Panc1 (cell line): ENCODE measurements around the gene TMOD2. TPM values are rescaled to one million over a fixed set of nuclear protein-coding genes. Genes with fewer than 3 reads are reported as not detected.

Experiments
- ATAC-seq: fragments of 200-7000 bp; cut with Tn5 transposase; 2 replicates; pipeline ENCODE4 v1.9.1; 2020; ENCODE audit warnings: mild to moderate bottlenecking, moderate library complexity
- BruUV-seq: library from RNA; stranded (reverse); fragments of 400-500 nt; replicated peaks from 2 replicates; lab custom pipeline; 2021; lab: Mats Ljungman, UMichigan
- CTCF ChIA-PET: fragments of 300-600 bp; sonication (Branson Sonifier 250); formaldehyde crosslinking; loops from one replicate; lab custom pipeline; 2022; ENCODE audit warnings: antibody characterized with exemption; lab: Charles Lee
- POLR2A ChIA-PET: fragments of 300-600 bp; sonication (Branson Sonifier 250); formaldehyde crosslinking; loops from one replicate; lab custom pipeline; 2022; ENCODE audit warnings: antibody characterized with exemption; lab: Charles Lee
- DNase-seq: peaks from one replicate; pipeline ENCODE4 v3.0.0-alpha.2; 2010; ENCODE audit warnings: low read depth, low spot score
- H3K27ac ChIP-seq: 2 replicates; pipeline ENCODE4 v1.5.1; 2011; ENCODE audit warnings: mild to moderate bottlenecking, low read length, inconsistent platforms
- H3K27me3 ChIP-seq: fragments of 200-500 bp; sonication (Bioruptor generic); 2 replicates; pipeline ENCODE4 v1.6.0; 2014; ENCODE audit warnings: low read length, inconsistent platforms; ENCODE audit not compliant: control insufficient read depth, insufficient read depth
- H3K36me3 ChIP-seq: fragments of 200-500 bp; sonication (Bioruptor generic); 2 replicates; pipeline ENCODE4 v1.5.1; 2014; ENCODE audit warnings: inconsistent platforms, mild to moderate bottlenecking, low read length, moderate library complexity; ENCODE audit not compliant: control insufficient read depth, insufficient read depth
- H3K4me1 ChIP-seq: 2 replicates; pipeline ENCODE4 v1.5.1; 2011; ENCODE audit warnings: inconsistent platforms, mild to moderate bottlenecking, low read length, moderate library complexity; ENCODE audit not compliant: control insufficient read depth, insufficient read depth
- H3K4me3 ChIP-seq, 2 experiments: 2 replicates each; pipeline ENCODE4 v1.5.1; 2011 to 2012; ENCODE audit warnings: low read depth in 2 of 2, low read length in 2 of 2, mild to moderate bottlenecking in 2 of 2, inconsistent platforms in 1 of 2, moderate library complexity in 1 of 2
- H3K9me3 ChIP-seq: fragments of 200-500 bp; sonication (Bioruptor generic); 2 replicates; pipeline ENCODE4 v1.5.1; 2014; ENCODE audit warnings: low read depth, mild to moderate bottlenecking, inconsistent platforms, low read length, moderate library complexity; ENCODE audit not compliant: control insufficient read depth, insufficient read depth
- POLR2AphosphoS5 ChIP-seq: IDR thresholded peaks from 2 replicates; pipeline ENCODE4 v1.6.1; 2012; ENCODE audit warnings: mild to moderate bottlenecking, low read depth, low read length, moderate library complexity
- SIN3A ChIP-seq: IDR thresholded peaks from 2 replicates; pipeline ENCODE4 v1.6.1; 2012; ENCODE audit warnings: low read depth, mild to moderate bottlenecking, low read length, moderate library complexity, borderline replicate concordance; ENCODE audit not compliant: insufficient read depth
- TCF7L2 ChIP-seq: IDR thresholded peaks from 2 replicates; pipeline ENCODE4 v1.6.1; 2011; ENCODE audit warnings: mild to moderate bottlenecking, low read depth, low read length, inconsistent platforms
- in situ Hi-C: cut with HindIII; loops from 2 replicates; pipeline ENCODE4 v1.10.0; 2016; ENCODE audit warnings: low sequenced_read_pairs, low pct_unique_long_range_greater_than_20kb
- intact Hi-C: fragments of 100-400 bp; cut with micrococcal nuclease; formaldehyde crosslinking; loops from one replicate; pipeline ENCODE4 v1.10.0; 2022; ENCODE audit not compliant: unreplicated experiment
- total RNA-seq: library from RNA; stranded (reverse); gene quantifications from one replicate; pipeline ENCODE4 v1.2.1, GENCODE V29; 2021; ENCODE audit not compliant: unreplicated experiment
- TF ChIP-seq, protein P1 (sequence below), 2 experiments: IDR thresholded peaks; 2 replicates each; pipeline ENCODE4 v1.6.1; 2011 to 2012; ENCODE audit warnings: low read depth in 2 of 2, control low read depth in 1 of 2, low read length in 1 of 2, mild to moderate bottlenecking in 1 of 2, moderate library complexity in 1 of 2; ENCODE audit not compliant: insufficient read depth in 1 of 2
- TF ChIP-seq, protein P2 (sequence below): fragments of 450-650 bp; IDR thresholded peaks from 2 replicates; pipeline ENCODE4 v1.5.1; 2017; ENCODE audit warnings: mild to moderate bottlenecking

Gene TMOD2
- total RNA-seq, 1 experiment from 2014 or later: 1.7 TPM

DNA sequence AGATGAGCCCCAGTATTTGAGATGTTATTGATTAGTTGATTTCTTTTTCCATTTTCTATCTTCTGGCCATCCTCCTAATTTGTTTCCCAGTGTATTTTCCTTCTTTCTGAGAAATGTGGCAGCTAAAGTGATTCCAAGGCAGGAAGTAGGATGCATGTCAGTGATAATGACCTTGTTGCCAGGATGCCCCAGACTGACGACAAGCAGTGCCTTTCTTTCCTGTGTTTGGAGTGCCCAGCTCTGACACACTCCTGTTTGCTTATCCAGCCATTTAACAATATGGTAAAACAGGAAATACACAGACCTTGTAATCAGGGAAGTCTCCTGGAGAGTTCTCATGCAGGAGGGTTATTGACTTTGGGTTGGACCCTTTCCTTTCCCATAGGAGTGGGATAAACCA lies 20.4 kb downstream of the TMOD2 start:
- intact Hi-C loops (no loop called here), in situ Hi-C loops (no loop called here)
- no peak for ATAC-seq
- POLR2A ChIA-PET: no interaction called here
- Histone ChIP-seq H3K4me3 (no peak overlapping the region), H3K27ac (no peak overlapping the region), H3K9me3 (no peaks in the 10 kb centered on the region), H3K36me3 (no peaks in the 10 kb centered on the region), H3K27me3 (no peaks in the 10 kb centered on the region), H3K4me1 (no peaks in the 10 kb centered on the region)
- TF ChIP-seq, protein P1, sequence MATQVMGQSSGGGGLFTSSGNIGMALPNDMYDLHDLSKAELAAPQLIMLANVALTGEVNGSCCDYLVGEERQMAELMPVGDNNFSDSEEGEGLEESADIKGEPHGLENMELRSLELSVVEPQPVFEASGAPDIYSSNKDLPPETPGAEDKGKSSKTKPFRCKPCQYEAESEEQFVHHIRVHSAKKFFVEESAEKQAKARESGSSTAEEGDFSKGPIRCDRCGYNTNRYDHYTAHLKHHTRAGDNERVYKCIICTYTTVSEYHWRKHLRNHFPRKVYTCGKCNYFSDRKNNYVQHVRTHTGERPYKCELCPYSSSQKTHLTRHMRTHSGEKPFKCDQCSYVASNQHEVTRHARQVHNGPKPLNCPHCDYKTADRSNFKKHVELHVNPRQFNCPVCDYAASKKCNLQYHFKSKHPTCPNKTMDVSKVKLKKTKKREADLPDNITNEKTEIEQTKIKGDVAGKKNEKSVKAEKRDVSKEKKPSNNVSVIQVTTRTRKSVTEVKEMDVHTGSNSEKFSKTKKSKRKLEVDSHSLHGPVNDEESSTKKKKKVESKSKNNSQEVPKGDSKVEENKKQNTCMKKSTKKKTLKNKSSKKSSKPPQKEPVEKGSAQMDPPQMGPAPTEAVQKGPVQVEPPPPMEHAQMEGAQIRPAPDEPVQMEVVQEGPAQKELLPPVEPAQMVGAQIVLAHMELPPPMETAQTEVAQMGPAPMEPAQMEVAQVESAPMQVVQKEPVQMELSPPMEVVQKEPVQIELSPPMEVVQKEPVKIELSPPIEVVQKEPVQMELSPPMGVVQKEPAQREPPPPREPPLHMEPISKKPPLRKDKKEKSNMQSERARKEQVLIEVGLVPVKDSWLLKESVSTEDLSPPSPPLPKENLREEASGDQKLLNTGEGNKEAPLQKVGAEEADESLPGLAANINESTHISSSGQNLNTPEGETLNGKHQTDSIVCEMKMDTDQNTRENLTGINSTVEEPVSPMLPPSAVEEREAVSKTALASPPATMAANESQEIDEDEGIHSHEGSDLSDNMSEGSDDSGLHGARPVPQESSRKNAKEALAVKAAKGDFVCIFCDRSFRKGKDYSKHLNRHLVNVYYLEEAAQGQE (IDR thresholded peaks at IDR 0.05; ENCODE audit: insufficient read depth in 1 of 2, low read depth in 2 of 2, low read length in 1 of 2): no peak
- TF ChIP-seq, protein P2, sequence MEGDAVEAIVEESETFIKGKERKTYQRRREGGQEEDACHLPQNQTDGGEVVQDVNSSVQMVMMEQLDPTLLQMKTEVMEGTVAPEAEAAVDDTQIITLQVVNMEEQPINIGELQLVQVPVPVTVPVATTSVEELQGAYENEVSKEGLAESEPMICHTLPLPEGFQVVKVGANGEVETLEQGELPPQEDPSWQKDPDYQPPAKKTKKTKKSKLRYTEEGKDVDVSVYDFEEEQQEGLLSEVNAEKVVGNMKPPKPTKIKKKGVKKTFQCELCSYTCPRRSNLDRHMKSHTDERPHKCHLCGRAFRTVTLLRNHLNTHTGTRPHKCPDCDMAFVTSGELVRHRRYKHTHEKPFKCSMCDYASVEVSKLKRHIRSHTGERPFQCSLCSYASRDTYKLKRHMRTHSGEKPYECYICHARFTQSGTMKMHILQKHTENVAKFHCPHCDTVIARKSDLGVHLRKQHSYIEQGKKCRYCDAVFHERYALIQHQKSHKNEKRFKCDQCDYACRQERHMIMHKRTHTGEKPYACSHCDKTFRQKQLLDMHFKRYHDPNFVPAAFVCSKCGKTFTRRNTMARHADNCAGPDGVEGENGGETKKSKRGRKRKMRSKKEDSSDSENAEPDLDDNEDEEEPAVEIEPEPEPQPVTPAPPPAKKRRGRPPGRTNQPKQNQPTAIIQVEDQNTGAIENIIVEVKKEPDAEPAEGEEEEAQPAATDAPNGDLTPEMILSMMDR: no peak
- no peak for TF ChIP-seq POLR2AphosphoS5
- no peak for TF ChIP-seq TCF7L2
- TF ChIP-seq SIN3A: no peak
- CTCF ChIA-PET: no interaction called here
- no TSS peak for BruUV-seq
- no peak for DNase-seq

DNA sequence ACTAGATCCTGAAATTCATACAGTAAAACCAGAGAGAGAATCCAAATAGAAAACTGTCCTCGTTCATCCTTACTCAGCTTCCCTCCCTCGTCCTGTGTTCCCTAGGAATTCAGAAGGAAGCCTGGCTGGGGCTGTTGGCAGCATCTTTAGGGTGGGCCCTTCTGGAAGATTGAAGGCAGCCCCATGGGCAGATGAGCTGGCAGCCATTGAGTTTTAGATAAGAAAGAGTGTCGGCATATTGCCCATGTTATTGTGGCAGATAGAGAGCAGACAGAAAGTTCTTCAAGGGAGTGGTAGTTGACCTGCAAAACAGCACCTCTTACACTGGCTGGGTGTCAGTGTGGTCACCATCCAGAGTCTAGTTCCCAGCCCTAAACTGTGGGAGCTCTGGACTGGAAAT lies 23.5 kb downstream of the TMOD2 start:
- POLR2A ChIA-PET: no interaction called here

More for the DNA sequence above, 23.5 kb downstream of the TMOD2 start:
- Histone ChIP-seq H3K27me3 (no peaks in the 10 kb centered on the region), H3K27ac (no peak overlapping the region), H3K36me3 (no peaks in the 10 kb centered on the region), H3K9me3 (no peaks in the 10 kb centered on the region), H3K4me1 (no peaks in the 10 kb centered on the region), H3K4me3 (no peak overlapping the region)
- intact Hi-C loops: no loop called here
- TF ChIP-seq, protein P1 (IDR thresholded peaks at IDR 0.05; ENCODE audit: insufficient read depth in 1 of 2, low read depth in 2 of 2, low read length in 1 of 2): no peak
- TF ChIP-seq POLR2AphosphoS5 (no peak), TCF7L2 (no peak), SIN3A (no peak)
- TF ChIP-seq, protein P2: no peak
- CTCF ChIA-PET: interaction anchor here (2.3 kb wide), 1 partner anchor 117 kb away, joined by 6 read pairs; no protein-coding TSS in a partner anchor
- DNase-seq (no peak), ATAC-seq (no peak)
- no TSS peak for BruUV-seq
- in situ Hi-C loops: no loop called here
